SKM-1 (cell line): Measurements from ENCODE around the gene KCNK7.

ENCODE experiments used
- DNase-seq: peaks from one replicate; lab custom pipeline; 2025; ENCODE audit not compliant: unreplicated experiment; lab: John Stamatoyannopoulos, UW

KCNK7 gene

DNA sequence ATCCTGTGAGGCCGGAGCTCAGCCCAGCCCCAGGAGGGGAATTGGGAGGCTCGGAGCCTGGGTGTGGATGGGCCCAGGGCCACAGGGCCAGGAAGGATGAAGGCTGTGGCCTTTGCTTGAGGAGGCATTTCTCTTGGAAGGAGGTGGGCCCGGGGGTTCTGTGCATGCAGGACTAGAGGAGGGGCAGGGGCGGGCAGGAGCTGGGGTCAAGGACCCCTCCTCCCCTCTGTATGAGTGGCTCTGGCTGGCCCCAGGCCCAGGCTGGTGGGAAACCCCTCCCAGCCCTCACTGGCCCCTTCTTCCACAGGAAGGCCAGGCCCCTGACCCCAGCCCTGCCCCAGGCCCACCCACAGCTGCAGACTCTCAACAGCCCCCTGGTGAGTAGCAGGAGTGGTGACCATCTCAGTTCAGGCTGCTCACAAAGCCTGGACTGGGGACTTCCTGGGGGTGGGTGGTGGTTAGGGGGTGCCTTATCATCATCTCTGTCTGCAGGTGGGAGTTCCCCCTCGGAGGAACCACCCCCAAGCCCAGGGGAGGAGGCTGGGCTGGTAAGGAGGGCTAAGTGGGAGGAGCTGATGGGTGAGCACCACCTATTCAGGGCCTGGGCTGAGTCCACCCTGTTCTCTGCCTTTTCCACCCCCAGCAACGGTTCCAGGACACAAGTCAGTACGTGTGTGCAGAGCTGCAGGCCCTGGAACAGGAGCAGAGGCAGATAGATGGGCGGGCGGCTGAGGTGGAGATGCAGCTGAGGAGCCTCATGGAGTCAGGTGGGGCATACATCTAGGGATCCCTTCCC lies 6.0 kb downstream of the KCNK7 start:
- DNase-seq, result no peak

DNA sequence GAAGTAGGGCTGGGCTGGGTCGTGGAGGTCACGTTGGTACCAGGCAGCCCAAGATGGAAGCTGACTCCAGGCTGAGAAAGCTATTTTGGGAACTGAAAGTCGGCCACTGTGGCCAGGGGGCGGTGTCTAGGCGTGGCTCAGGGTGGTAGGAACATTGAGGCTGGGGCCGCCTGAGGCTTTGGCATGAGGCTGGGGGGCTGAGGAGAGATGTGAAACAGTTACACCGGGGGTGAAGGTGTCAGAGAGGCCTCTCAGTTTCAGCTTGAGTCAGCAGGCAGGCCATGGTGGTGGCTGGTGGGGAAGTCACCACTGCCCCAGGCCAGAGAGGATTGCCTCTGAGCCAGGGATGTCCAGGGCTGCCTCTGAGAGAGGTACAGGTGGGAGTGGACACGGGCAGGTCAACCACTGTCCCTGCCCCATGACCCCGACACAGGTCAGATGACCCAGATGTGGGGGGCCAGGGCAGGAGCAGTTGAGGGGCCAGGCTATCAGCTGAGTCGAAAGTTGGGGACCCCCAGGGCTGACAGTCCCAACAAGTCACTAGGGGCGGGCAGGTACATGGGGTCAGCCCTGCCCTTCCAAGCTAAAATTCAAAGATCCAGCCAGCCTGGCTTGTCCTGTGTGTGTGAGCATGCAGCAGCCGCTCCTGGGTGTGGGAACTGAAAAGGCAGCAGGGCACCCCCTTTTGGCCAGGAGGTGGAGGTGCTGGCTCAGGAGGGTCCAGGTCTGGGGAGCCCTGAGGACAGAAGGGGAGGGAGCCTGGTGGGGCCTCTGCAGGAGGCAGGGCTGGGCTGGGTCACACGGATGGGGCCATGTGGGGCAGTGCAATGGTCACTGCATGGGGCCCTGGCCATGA lies 7.2 kb downstream of the KCNK7 start:
- peak; percentile 45 for DNase-seq

DNA sequence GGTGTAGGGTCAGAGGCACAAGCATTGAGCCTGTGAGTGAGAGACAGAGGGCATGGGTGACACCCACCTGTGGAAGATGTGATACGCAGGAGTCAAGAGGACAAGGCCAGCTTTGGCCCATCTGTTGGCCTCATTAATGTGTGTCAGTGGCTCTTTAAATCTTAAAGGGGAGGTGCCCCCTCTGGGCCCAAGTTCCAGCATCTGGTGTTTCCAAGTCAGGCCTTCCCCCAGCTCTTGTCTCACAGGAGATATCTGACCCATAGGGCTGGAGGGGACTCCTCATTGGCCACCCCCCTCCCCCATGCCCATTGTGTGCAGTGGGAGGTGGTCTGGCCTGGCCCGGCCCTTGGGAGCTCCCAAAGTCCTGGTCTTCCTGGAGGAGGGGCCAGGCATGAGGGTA lies 8.9 kb downstream of the KCNK7 start:
- DNase-seq, result no peak

- DNase-seq, result no peak
These were observed 9.4 kb downstream of the KCNK7 start for GRCh38 chr11:65586247-65586630.

DNA sequence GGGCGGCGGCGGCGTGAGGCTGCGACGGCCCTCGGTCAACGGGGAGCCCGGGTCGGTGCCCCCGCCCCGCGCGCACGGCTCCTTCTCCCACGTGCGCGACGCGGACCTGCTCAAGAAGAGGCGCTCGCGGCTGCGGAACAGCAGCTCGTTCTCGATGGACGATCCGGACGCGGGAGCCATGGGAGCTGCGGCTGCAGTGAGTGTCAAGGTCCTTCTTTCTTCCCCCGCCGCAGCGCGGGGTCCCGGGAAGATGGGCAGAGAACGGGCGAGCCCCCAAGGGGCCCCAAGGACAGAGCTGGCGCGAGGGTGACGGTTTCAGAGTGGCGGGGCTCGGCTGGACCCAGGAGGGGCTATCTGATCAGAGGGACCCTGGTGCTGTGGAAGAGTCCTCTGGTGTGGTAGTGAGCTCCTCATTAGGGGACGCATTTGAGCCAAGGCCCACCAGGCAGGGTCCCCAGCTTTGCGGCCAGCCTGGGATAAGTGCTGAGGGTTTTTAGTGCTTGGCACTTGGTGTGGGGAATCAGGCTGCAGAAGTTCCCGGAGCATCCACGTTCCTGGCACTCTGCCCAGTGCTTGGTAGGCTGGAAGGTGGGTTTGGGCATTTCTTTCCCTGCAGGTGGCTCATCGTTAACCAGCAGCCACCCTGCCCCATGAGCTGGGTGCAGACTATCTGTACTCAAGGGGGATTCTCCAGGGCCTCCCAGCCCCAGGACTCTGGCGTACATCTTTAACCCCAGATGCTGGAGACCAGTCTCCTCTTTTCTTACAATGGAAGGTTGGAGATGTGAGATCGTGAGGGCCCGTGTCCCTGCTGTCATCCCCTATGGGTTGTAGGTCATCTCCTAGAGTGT lies 10.0 kb downstream of the KCNK7 start:
- DNase-seq, result no peak

GRCh38 chr11:65584723-65585171 lies 10.9 kb downstream of the KCNK7 start:
- no peak for DNase-seq

GRCh38 chr11:65584106-65584505 lies 11.5 kb downstream of the KCNK7 start:
- DNase-seq, result no peak

- no peak for DNase-seq
These were observed 12.0 kb downstream of the KCNK7 start for GRCh38 chr11:65583589-65583988.

DNA sequence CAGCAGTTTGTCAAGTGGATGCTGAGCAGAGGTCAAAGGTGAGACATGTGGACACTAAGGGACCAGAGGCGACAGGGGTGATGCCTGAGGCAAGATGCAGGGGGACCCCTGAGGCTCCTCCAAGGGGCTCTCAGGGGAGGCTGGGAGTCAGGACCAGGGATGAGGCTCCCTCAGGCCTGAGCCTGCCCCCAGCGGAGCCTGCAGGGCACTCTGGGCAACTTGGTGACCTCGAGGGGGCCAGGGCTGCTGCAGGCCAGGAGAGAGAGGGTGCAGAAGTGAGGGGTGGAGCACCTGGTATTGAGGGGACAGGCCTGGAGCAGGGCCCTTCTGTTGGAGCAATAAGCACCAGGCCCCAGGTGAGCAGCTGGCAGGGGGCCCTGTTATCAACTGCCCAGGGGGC lies 13.7 kb downstream of the KCNK7 start:
- no peak for DNase-seq

GRCh38 chr11:65580756-65581155 lies 14.8 kb downstream of the KCNK7 start:
- no peak for DNase-seq

DNA sequence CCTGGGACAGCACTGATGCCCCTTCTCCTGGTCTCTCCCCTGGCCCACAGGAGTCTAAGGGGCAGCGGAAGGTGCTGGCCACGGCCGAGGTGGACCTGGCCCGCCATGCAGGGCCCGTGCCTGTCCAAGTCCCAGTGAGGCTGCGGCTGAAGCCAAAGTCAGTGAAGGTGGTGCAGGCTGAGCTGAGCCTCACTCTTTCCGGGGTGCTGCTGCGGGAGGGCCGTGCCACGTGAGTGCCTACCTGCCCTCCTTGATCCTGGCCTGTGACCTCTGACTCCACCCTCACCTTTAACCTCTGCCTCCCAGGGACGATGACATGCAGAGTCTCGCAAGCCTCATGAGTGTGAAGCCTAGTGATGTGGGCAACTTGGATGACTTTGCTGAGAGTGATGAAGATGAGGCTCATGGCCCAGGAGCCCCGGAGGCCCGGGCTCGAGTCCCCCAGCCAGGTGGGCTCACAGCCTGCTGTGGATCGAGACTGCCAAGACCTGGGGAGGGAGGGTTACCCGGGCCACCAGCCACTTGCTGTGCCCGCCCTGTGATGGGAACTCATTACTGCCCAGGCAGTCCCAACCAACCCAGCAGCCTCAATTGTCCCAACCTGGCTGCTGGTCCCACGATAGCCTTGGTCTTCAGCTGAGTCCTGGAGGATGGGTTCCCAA lies 15.4 kb downstream of the KCNK7 start:
- no peak for DNase-seq

- DNase-seq, result no peak
These were observed 16.3 kb downstream of the KCNK7 start for GRCh38 chr11:65579291-65579690.

DNA sequence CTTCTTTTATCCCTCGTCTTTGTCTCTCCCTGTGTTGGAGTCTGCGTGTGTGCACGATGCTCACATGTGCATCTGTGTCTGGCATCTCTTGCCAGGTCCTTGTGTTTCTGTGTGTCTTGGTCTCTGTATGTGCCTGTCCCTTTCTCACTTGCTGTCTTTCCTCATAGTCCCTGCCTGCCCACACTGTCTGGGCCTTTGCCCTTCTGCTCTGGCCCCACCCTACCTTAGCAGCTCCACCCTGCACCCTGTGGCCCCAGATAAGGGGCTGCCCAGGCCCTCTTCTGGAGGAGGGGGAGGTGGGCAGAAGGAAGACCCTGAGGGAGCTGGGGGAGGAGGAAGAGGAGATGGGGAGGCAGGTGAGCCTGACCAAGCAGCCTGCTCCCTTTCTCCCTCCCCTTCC lies 16.9 kb downstream of the KCNK7 start:
- DNase-seq, result no peak

DNA sequence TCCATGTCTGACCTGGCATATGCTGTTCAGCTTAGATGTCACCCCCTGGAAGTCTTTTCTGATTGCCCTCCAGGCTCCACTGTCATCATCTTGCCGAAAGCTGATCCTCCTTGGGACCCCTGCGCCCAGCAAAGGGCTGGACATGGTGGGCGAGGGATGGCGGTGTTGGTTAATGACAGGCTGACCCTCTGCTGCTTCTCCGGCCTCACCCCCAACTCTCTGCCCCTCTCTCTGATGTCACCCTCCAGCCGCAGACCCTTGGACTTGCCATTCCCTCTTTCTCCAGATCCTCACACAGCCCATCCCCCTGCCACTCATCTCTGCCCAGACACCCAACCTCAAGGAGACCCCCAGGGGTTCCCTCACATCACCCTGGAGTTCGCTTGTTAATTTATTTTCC lies 17.5 kb downstream of the KCNK7 start:
- no peak for DNase-seq

- no peak for DNase-seq
These were observed 17.9 kb downstream of the KCNK7 start for GRCh38 chr11:65577756-65578109.

DNA sequence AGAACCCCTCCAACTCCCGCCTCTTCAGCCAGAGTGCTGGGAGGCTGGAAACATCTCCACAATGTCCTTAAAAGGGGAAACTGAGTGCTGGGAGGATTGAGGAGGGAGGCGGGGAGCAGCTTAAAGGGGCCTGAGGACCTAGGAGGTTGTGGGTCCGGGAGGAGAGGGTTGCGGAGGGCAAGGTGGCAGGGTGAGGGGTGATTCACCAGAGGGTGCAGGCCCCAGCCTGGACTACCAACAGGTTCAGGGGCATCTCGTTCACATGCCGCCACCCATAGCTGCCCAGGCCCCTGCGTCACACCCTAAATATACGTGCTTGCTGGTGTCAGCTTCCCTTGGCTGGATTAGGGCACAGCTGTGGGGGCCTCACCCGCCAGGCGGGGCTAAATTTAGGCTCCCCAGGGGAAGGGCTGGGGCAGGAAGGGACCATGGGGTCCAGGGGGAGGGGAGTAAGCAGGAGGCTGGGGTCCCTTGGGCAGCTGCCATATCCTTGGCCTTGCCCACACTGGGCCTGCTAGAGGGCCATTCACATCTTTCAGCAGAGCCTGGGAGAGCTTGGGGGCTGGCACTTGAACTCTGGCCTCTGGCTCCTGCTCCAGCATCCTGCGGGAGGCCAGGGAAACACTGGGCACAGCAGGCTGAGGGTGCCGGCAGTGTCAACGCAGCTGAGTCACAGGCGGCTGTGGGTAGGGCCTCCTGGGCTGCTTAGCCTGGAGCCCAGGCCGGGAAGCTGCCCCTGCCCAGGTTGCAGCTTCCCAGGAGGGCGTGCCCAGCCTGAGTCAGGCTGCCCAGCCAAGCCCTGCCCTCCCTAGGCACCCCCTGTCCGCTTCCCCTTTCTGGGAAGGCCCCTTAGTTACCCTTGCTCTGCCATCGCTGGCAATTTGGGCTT lies 18.5 kb downstream of the KCNK7 start:
- DNase-seq, result peak; percentile 29

DNA sequence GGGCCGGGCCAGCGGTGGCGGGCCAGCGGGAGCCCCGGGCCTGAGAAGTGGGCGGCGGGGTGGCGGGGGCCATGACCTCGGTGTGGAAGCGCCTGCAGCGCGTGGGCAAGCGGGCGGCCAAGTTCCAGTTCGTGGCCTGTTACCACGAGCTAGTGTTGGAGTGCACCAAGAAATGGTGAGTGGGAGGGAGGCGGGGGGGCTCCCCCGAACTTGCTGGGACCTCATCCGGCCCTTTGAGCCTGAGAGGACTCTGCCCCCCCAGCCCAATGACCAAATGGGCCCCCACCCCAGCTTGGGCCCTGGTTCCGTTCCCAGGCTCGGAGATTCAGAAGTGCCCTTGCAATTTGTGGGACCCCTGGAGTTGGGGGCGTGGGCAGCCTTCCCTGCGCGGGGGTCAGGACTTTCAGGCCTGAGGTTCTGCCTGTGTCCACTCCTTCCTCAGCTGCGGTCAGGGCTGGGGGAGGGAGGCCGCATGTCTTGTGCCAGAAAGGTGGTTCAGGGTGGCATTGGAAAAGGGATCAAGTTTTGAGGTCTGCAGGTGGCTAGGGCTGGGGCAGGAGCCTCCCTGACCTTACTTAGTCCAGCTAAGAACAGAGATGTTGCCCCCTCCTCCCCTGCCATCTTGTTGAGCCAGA lies 19.3 kb downstream of the KCNK7 start:
- DNase-seq, result no peak

DNA sequence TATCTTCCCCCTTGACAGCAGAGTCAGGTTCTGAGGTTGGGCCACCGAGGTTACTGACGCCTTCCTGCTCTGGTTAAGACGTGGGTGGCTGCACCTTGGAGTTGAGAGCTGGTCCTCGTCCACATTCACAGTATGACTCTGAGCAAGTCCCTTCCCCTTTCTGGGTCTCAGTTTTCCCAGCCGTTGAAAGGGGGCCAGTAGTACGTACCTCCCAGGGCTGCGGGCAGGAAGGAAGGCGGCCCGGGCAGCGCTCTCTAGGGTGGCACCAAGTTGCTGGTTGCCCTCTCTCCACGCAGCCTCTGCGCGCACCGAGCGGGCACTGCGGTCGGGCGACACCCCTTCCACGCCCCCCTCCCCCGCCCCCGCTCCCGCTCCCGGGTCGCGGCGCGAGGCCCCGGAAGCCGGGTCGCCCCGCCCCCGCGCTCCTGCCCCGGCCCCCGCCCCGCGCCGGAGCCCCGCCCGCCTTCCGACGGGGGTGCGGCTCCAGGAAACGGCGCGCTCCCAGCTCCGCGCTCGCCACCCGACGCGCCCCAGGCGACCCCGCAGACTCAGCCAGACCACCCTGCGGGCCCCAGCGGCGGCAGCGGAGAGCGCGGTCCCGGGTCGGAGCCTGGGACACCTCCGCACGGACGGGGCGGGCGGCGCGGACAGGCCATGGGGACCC lies 19.9 kb downstream of the KCNK7 start, which contains the start of gene EHBP1L1:
Gene EHBP1L1, plus strand, starts transcription at position 486 of the 664 bp plus-strand sequence. CDS start 250 bp downstream, outside the sequence.
- DNase-seq, result peak; percentile 48
